Stomach (tissue), 4 donors: ENCODE results near the gene CUX1.

ENCODE experiments used
- POLR2A ChIP-seq, 4 donors: fragments of 450-650 bp; IDR thresholded peaks; one replicate each; pipeline ENCODE4 v1.6.1; 2016; ENCODE audit warnings: antibody characterized with exemption in 4 of 4, control low read depth in 2 of 4, mild to moderate bottlenecking in 1 of 4, moderate library complexity in 1 of 4
- TF ChIP-seq, protein P1 (sequence below), 7 experiments: fragments of 450-650 bp in 4 of 7; fragments of 200-600 bp in 3 of 7; sonication (generic) in 3 of 7; IDR thresholded peaks; one replicate each; pipeline ENCODE4 v1.5.1; 2016 to 2019; ENCODE audit warnings: antibody characterized with exemption in 7 of 7, control low read depth in 2 of 7, mild to moderate bottlenecking in 1 of 7

DNA sequence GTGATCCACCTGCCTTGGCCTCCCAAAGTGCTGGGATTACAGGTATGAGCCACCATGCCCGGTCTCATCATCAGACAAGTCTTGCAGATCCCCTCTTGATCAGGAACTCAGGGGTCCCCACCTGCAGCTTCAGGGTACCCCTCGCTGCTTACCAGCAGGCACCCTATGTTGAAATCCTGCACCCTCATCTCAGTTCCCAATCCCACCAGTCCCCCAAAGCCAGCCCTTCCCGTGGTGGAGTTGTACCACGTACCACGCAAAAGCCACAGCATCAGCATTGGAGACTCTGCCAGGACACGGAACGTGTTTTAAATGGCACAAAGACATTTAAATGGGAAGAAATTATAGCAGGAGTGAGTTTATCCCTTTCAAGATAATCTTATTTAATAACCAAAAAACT, 202.0 kb downstream of the CUX1 start:
- TF ChIP-seq, protein P1, sequence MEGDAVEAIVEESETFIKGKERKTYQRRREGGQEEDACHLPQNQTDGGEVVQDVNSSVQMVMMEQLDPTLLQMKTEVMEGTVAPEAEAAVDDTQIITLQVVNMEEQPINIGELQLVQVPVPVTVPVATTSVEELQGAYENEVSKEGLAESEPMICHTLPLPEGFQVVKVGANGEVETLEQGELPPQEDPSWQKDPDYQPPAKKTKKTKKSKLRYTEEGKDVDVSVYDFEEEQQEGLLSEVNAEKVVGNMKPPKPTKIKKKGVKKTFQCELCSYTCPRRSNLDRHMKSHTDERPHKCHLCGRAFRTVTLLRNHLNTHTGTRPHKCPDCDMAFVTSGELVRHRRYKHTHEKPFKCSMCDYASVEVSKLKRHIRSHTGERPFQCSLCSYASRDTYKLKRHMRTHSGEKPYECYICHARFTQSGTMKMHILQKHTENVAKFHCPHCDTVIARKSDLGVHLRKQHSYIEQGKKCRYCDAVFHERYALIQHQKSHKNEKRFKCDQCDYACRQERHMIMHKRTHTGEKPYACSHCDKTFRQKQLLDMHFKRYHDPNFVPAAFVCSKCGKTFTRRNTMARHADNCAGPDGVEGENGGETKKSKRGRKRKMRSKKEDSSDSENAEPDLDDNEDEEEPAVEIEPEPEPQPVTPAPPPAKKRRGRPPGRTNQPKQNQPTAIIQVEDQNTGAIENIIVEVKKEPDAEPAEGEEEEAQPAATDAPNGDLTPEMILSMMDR (IDR thresholded peaks at IDR 0.05), result no peak
- TF ChIP-seq POLR2A (IDR thresholded peaks at IDR 0.05), result no peak
